ENCODE data around the gene ACOX2.

ACOX2 gene

GRCh38 chr3:58508437-58508836 is 28.6 kb downstream of the ACOX2 start:
- DNase-seq = no peak
- Histone ChIP-seq H3K4me1 (ENCODE audit: control insufficient read depth, insufficient read depth, low read length, poor library complexity, severe bottlenecking) (no peaks in the 10 kb centered on the region), H3K27ac (ENCODE audit: insufficient read depth, low read length, poor library complexity, severe bottlenecking) (no peak overlapping the region), H3K4me3 (ENCODE audit: insufficient read depth, low read depth, low read length, poor library complexity, severe bottlenecking) (no peak overlapping the region), H3K36me3 (ENCODE audit: control insufficient read depth, insufficient read depth, low read length) (no peaks in the 10 kb centered on the region), H3K27me3 (replicated peaks; ENCODE audit: control insufficient read depth, insufficient read depth, low read length, poor library complexity, severe bottlenecking) (no peaks in the 10 kb centered on the region), H3K9me3 (ENCODE audit: control insufficient read depth, low read length) (no peaks in the 10 kb centered on the region)

DNA sequence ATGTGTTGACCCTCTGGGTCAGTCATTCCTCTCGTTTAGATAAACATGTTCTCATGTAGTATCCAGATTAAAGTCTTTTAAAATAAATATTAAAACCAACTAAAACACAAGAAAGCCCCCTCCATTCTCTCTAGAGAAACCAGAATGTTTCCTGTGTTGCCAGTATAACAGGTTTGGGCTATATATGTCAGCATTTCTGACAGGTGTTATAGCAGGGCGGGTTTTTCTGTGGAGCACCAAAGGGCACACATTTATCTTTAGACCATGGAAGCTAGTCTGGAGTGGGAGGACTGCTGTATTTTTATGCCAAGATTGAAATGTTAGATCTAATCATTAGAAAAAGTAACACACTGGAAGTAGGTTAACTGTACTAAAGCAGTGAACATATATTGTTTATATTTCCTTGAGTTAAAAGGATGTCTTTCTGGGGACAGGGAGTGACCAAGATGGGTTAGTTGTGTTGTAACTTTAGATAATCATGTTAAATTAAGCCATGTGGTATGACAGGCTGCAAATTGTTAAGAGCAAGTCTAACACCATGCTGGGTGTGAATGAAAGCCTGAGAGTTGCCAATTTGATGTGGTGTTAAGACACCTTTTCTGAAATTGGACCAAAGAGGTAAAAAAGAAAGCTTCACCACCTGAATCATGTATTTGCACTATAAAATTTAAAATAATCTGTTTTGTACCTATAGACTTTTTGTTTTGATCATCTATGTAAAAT is 29.5 kb downstream of the ACOX2 start:
- no peak for DNase-seq
- no peak overlapping the region for H3K4me3 ChIP-seq (ENCODE audit: insufficient read depth, low read depth, low read length, poor library complexity, severe bottlenecking)
- no peaks in the 10 kb centered on the region for H3K4me1 ChIP-seq (ENCODE audit: control insufficient read depth, insufficient read depth, low read length, poor library complexity, severe bottlenecking)
- no peak overlapping the region for H3K27ac ChIP-seq (ENCODE audit: insufficient read depth, low read length, poor library complexity, severe bottlenecking)
- no peaks in the 10 kb centered on the region for H3K9me3 ChIP-seq (ENCODE audit: control insufficient read depth, low read length)
- H3K27me3 ChIP-seq (replicated peaks; ENCODE audit: control insufficient read depth, insufficient read depth, low read length, poor library complexity, severe bottlenecking) = no peaks in the 10 kb centered on the region
- no peaks in the 10 kb centered on the region for H3K36me3 ChIP-seq (ENCODE audit: control insufficient read depth, insufficient read depth, low read length)

GRCh38 chr3:58502872-58503271 is 34.1 kb downstream of the ACOX2 start:
- H3K4me1 ChIP-seq (ENCODE audit: control insufficient read depth, insufficient read depth, low read length, poor library complexity, severe bottlenecking) = no peaks in the 10 kb centered on the region
- H3K9me3 ChIP-seq (ENCODE audit: control insufficient read depth, low read length) = no peaks in the 10 kb centered on the region
- H3K36me3 ChIP-seq (ENCODE audit: control insufficient read depth, insufficient read depth, low read length) = peaks cover 5% of the 10 kb centered on the region
- H3K4me3 ChIP-seq (ENCODE audit: insufficient read depth, low read depth, low read length, poor library complexity, severe bottlenecking) = no peak overlapping the region
- H3K27me3 ChIP-seq (replicated peaks; ENCODE audit: control insufficient read depth, insufficient read depth, low read length, poor library complexity, severe bottlenecking) = no peaks in the 10 kb centered on the region
- no peak for DNase-seq
- H3K27ac ChIP-seq (ENCODE audit: insufficient read depth, low read length, poor library complexity, severe bottlenecking) = no peak overlapping the region

DNA sequence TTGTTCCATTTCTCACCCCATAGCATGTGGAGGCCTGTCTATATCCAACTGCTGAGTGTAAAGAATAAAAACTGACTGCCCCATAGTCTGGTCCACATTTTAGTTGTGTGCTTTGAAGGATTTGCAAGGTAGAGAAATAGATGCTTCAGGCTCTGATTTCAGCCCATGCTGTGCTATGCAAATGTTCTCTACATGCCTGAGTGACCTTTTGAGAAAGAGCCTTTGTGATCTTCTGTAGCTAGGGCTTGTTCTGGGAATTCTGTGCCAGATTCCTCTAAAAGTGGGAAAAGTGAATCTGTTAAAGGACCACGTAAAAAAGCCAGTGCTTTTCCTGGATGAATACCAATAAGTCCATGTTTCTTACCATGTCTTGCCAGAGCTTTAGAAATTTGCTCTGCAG is 39.9 kb downstream of the ACOX2 start:
- Histone ChIP-seq H3K9me3 (ENCODE audit: control insufficient read depth, low read length) (no peaks in the 10 kb centered on the region), H3K27me3 (replicated peaks; ENCODE audit: control insufficient read depth, insufficient read depth, low read length, poor library complexity, severe bottlenecking) (no peaks in the 10 kb centered on the region), H3K27ac (ENCODE audit: insufficient read depth, low read length, poor library complexity, severe bottlenecking) (no peak overlapping the region), H3K4me3 (ENCODE audit: insufficient read depth, low read depth, low read length, poor library complexity, severe bottlenecking) (no peak overlapping the region), H3K4me1 (ENCODE audit: control insufficient read depth, insufficient read depth, low read length, poor library complexity, severe bottlenecking) (peaks cover 19% of the 10 kb centered on the region), H3K36me3 (ENCODE audit: control insufficient read depth, insufficient read depth, low read length) (peaks cover 5% of the 10 kb centered on the region)
- DNase-seq = no peak

DNA sequence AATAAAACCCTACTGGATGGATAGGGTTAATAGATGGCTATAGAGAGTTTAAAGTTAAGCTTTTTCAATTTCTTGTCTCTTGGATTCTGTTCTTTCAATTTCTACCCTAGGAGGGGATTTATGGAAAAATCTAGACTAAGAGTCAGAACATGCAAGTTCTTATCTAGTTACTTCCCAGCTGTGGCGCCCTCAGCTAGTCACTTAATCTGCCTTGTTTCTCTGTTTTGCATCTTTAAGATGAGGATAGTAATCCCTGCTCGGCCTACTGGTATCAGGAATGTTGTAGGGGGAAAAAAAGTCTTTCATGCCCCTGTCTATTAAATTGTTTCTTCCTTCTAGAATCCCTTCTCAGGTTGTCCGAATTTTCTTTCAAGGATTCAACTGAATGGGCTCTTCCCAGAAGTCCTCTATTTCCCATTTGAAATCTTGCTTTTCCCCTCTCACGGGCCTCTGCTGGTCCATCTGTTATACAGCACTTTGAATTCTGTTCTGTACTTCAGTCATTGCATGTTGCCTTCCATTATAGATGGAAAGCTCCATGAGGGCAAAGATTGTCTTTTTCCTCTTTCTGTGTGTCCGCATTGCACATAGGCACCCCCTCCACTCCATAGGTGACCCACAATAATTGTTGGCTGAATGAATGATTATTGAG is 40.7 kb downstream of the ACOX2 start:
- DNase-seq = no peak
- no peak overlapping the region for H3K4me3 ChIP-seq (ENCODE audit: insufficient read depth, low read depth, low read length, poor library complexity, severe bottlenecking)
- H3K4me1 ChIP-seq (ENCODE audit: control insufficient read depth, insufficient read depth, low read length, poor library complexity, severe bottlenecking) = peaks cover 21% of the 10 kb centered on the region
- peaks cover 3% of the 10 kb centered on the region for H3K36me3 ChIP-seq (ENCODE audit: control insufficient read depth, insufficient read depth, low read length)
- H3K27me3 ChIP-seq (replicated peaks; ENCODE audit: control insufficient read depth, insufficient read depth, low read length, poor library complexity, severe bottlenecking) = no peaks in the 10 kb centered on the region
- no peak overlapping the region for H3K27ac ChIP-seq (ENCODE audit: insufficient read depth, low read length, poor library complexity, severe bottlenecking)
- H3K9me3 ChIP-seq (ENCODE audit: control insufficient read depth, low read length) = no peaks in the 10 kb centered on the region

DNA sequence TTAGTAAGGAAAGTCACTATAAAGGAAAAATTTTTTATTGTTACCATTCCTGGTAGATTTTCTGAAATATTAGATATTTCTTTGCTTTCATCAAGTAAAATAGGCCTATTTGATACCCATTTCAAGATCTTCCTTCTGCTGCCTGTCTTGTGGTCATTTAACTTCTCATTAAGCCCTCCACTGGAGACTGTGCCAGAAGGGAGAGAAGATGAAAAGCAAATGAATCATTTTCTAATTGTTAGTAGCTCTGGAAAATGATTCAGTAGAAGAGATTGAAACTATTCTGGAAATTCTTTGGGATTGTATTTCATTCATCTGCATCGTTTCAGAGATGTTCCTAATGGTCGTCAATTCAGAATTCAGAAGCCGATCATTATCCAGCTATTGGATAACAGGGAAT is 41.9 kb downstream of the ACOX2 start:
- Histone ChIP-seq H3K27ac (ENCODE audit: insufficient read depth, low read length, poor library complexity, severe bottlenecking) (no peak overlapping the region), H3K36me3 (ENCODE audit: control insufficient read depth, insufficient read depth, low read length) (no peaks in the 10 kb centered on the region), H3K9me3 (ENCODE audit: control insufficient read depth, low read length) (no peaks in the 10 kb centered on the region), H3K4me3 (ENCODE audit: insufficient read depth, low read depth, low read length, poor library complexity, severe bottlenecking) (no peak overlapping the region), H3K4me1 (ENCODE audit: control insufficient read depth, insufficient read depth, low read length, poor library complexity, severe bottlenecking) (peaks cover 22% of the 10 kb centered on the region), H3K27me3 (replicated peaks; ENCODE audit: control insufficient read depth, insufficient read depth, low read length, poor library complexity, severe bottlenecking) (no peaks in the 10 kb centered on the region)
- no peak for DNase-seq

- no peak overlapping the region for H3K4me3 ChIP-seq (ENCODE audit: insufficient read depth, low read depth, low read length, poor library complexity, severe bottlenecking)
Observed at GRCh38 chr3:58494107-58494506, 42.9 kb downstream of the ACOX2 start.

DNA sequence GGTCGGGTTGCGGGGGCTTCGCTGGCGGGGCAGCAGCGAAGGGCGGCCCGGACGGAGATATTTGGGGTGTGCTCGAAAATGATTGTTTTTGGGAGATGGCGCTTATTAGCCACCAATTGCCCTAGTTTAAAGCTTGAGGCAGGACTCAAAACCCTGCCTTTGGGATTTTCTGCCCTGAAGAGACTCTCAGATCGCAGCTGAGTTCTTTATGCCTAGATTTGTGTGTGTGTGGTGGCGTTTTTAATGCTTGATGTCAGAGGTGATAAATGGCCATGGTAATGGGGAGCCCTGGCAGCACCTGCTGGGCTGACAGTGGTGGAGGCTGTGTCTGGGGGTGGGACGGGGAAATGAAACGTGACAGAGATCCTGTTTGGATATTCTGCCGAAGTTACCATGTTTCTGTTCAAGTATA is 44.5 kb downstream of the ACOX2 start:
- Histone ChIP-seq H3K4me3 (ENCODE audit: insufficient read depth, low read depth, low read length, poor library complexity, severe bottlenecking) (peak overlapping the region; percentile 63), H3K27me3 (replicated peaks; ENCODE audit: control insufficient read depth, insufficient read depth, low read length, poor library complexity, severe bottlenecking) (no peaks in the 10 kb centered on the region), H3K27ac (ENCODE audit: insufficient read depth, low read length, poor library complexity, severe bottlenecking) (peak overlapping the region; percentile 55), H3K36me3 (ENCODE audit: control insufficient read depth, insufficient read depth, low read length) (no peaks in the 10 kb centered on the region), H3K9me3 (ENCODE audit: control insufficient read depth, low read length) (no peaks in the 10 kb centered on the region), H3K4me1 (ENCODE audit: control insufficient read depth, insufficient read depth, low read length, poor library complexity, severe bottlenecking) (peaks cover 22% of the 10 kb centered on the region)
- peak in 1 of 3 donors; percentile 9 for DNase-seq

More at GRCh38 chr3:58494107-58494506, 42.9 kb downstream of the ACOX2 start:
- Histone ChIP-seq H3K36me3 (ENCODE audit: control insufficient read depth, insufficient read depth, low read length) (no peaks in the 10 kb centered on the region), H3K9me3 (ENCODE audit: control insufficient read depth, low read length) (no peaks in the 10 kb centered on the region), H3K27ac (ENCODE audit: insufficient read depth, low read length, poor library complexity, severe bottlenecking) (no peak overlapping the region), H3K27me3 (replicated peaks; ENCODE audit: control insufficient read depth, insufficient read depth, low read length, poor library complexity, severe bottlenecking) (no peaks in the 10 kb centered on the region), H3K4me1 (ENCODE audit: control insufficient read depth, insufficient read depth, low read length, poor library complexity, severe bottlenecking) (peaks cover 22% of the 10 kb centered on the region)
- DNase-seq = no peak

DNA sequence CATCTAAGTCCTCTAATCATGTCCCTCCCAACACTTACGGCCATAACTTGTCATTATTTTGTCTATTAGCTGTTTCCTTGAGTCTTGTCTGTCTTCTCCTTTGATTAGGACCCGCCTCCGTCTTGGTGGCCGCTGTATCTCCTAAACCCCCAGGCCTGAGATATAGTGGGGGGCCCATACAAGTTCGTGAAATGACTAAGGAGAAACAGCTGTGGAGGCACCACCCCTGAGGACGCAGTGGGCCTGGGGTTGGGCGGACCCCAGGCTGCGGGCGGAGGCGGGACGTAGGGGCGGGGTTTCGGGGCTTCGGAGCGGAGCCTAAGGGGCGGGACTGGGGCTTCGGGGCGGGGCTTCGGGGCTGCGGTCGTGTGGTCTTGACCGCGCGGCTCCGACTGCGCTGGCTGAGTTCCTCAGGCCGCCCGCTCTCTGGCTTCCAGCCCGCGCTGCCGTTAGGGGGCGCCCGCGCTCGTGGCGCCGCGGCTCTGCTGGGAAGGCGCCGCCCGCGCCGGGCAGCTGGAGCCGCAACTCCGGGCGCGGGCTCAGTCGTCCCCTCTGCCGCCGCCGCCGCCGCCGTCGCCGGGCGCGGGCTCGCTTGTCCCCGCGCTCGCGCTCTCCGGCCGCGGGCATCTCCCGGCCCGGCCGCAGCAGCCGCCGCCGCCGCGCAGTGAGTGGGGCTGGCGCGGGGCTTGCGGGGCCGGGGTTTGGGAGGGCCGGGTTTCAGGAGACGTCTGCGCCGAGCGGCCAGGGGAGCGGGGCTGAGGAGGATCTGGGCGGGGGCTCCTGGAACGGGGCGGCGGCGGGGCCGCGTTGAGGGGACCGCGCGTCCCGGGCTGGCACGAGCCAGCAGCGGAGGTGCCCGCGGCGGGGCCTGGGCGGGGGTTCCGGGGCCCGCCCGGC is 45.2 kb downstream of the ACOX2 start, which contains the start of gene KCTD6:
KCTD6 (plus strand) TSS at position 591 of the 897 bp plus-strand sequence. CDS start 6,660 bp downstream, outside the sequence.
- H3K4me1 ChIP-seq (ENCODE audit: control insufficient read depth, insufficient read depth, low read length, poor library complexity, severe bottlenecking) = peaks cover 22% of the 10 kb centered on the region
- H3K27ac ChIP-seq (ENCODE audit: insufficient read depth, low read length, poor library complexity, severe bottlenecking) = peak within 1 kb of the TSS; percentile 55
- DNase-seq = peak; percentile 71 to 78 (median 77)
- no peaks in the 10 kb centered on the region for H3K9me3 ChIP-seq (ENCODE audit: control insufficient read depth, low read length)
- no peaks in the 10 kb centered on the region for H3K36me3 ChIP-seq (ENCODE audit: control insufficient read depth, insufficient read depth, low read length)
- H3K4me3 ChIP-seq (ENCODE audit: insufficient read depth, low read depth, low read length, poor library complexity, severe bottlenecking) = peak within 1 kb of the TSS; percentile 63
- H3K27me3 ChIP-seq (replicated peaks; ENCODE audit: control insufficient read depth, insufficient read depth, low read length, poor library complexity, severe bottlenecking) = no peaks in the 10 kb centered on the region

Measured in effector memory CD4-positive, alpha-beta T cell (primary cell).